A673 (cell line): ENCODE data around the gene GRHL3. TPM values are rescaled to one million over a fixed set of nuclear protein-coding genes. Genes with fewer than 3 reads are reported as not detected.

ENCODE experiments used
- BruUV-seq: library from RNA; stranded (reverse); fragments of 400-500 nt; replicated peaks from 2 replicates; lab custom pipeline; 2021; lab: Mats Ljungman, UMichigan
- CTCF ChIA-PET: fragments of 300-600 bp; sonication (Branson Sonifier 250); formaldehyde crosslinking; loops from one replicate; lab custom pipeline; 2022; ENCODE audit warnings: antibody characterized with exemption; lab: Charles Lee
- POLR2A ChIA-PET: fragments of 300-600 bp; sonication (Branson Sonifier 250); formaldehyde crosslinking; loops from one replicate; lab custom pipeline; 2022; ENCODE audit warnings: antibody characterized with exemption; ENCODE audit not compliant: low non-redundant PET; lab: Charles Lee
- DNase-seq: peaks from one replicate; pipeline ENCODE4 v3.0.0-alpha.2; 2015; ENCODE audit warnings: low spot score
- H3K27ac ChIP-seq: fragments of 200-600 bp; sonication (generic); 2 replicates; pipeline ENCODE4 v1.5.1; 2016; ENCODE audit warnings: mixed run types, low read depth, mild to moderate bottlenecking, mixed read lengths, antibody characterized with exemption, low read length; ENCODE audit not compliant: poor library complexity, severe bottlenecking
- H3K27me3 ChIP-seq: fragments of 200-600 bp; sonication (generic); replicated peaks from 2 replicates; pipeline ENCODE4 v1.6.1; 2017; ENCODE audit warnings: mixed run types, low read depth, mild to moderate bottlenecking, mixed read lengths, antibody characterized with exemption, low read length; ENCODE audit not compliant: insufficient read depth, poor library complexity
- H3K36me3 ChIP-seq: fragments of 200-600 bp; sonication (generic); 2 replicates; pipeline ENCODE4 v1.6.1; 2016; ENCODE audit warnings: mixed run types, mild to moderate bottlenecking, mixed read lengths, antibody characterized with exemption, low read length; ENCODE audit not compliant: insufficient read depth, poor library complexity, severe bottlenecking
- H3K4me1 ChIP-seq: fragments of 200-600 bp; sonication (generic); 2 replicates; pipeline ENCODE4 v1.6.1; 2017; ENCODE audit warnings: mixed run types, mild to moderate bottlenecking, mixed read lengths, antibody characterized with exemption, low read length; ENCODE audit not compliant: insufficient read depth, poor library complexity, severe bottlenecking
- H3K4me3 ChIP-seq: fragments of 200-600 bp; sonication (generic); 2 replicates; pipeline ENCODE4 v1.5.1; 2016; ENCODE audit warnings: low read depth, mixed run types, mild to moderate bottlenecking, mixed read lengths, low read length; ENCODE audit not compliant: poor library complexity, severe bottlenecking
- H3K9me3 ChIP-seq: fragments of 200-600 bp; sonication (generic); 2 replicates; pipeline ENCODE4 v1.6.1; 2016; ENCODE audit warnings: mixed run types, low read depth, mild to moderate bottlenecking, mixed read lengths, antibody characterized with exemption, low read length; ENCODE audit not compliant: poor library complexity, severe bottlenecking
- EZH2 ChIP-seq: fragments of 200-600 bp; sonication (generic); IDR thresholded peaks from 2 replicates; pipeline ENCODE4 v1.6.1; 2017; ENCODE audit warnings: borderline replicate concordance, low read depth, mild to moderate bottlenecking, mixed read lengths, antibody characterized with exemption, low read length; ENCODE audit not compliant: poor library complexity, severe bottlenecking
- intact Hi-C: fragments of 100-400 bp; cut with micrococcal nuclease; formaldehyde crosslinking; loops from one replicate; pipeline ENCODE4 v1.10.0; 2022; ENCODE audit not compliant: unreplicated experiment
- total RNA-seq: library from RNA; stranded (reverse); gene quantifications from 2 replicates; pipeline ENCODE4 v1.2.3, GENCODE V29; 2021
- TF ChIP-seq, protein P1 (sequence below): fragments of 300-800, 200-600 bp; sonication (generic); conservative IDR thresholded peaks from 2 replicates; pipeline ENCODE4 v1.5.1; 2017; ENCODE audit warnings: low read depth, mild to moderate bottlenecking, antibody characterized with exemption, low read length, moderate library complexity, mixed read lengths

Gene GRHL3
- total RNA-seq, 1 experiment from 2014 or later = not detected

GRCh38 chr1:24362396-24362795 lies 43.2 kb downstream of the GRHL3 start:
- no peaks in the 10 kb centered on the region for H3K36me3 ChIP-seq
- ChIA-PET POLR2A (no interaction called here), CTCF (no interaction called here)
- no TSS peak for BruUV-seq
- intact Hi-C loops = no loop called here
- DNase-seq = no peak
- no peaks in the 10 kb centered on the region for H3K9me3 ChIP-seq
- no peak overlapping the region for H3K4me3 ChIP-seq
- peaks cover 19% of the 10 kb centered on the region for H3K4me1 ChIP-seq
- no peaks in the 10 kb centered on the region for H3K27me3 ChIP-seq
- no peak overlapping the region for H3K27ac ChIP-seq
- TF ChIP-seq, protein P1, sequence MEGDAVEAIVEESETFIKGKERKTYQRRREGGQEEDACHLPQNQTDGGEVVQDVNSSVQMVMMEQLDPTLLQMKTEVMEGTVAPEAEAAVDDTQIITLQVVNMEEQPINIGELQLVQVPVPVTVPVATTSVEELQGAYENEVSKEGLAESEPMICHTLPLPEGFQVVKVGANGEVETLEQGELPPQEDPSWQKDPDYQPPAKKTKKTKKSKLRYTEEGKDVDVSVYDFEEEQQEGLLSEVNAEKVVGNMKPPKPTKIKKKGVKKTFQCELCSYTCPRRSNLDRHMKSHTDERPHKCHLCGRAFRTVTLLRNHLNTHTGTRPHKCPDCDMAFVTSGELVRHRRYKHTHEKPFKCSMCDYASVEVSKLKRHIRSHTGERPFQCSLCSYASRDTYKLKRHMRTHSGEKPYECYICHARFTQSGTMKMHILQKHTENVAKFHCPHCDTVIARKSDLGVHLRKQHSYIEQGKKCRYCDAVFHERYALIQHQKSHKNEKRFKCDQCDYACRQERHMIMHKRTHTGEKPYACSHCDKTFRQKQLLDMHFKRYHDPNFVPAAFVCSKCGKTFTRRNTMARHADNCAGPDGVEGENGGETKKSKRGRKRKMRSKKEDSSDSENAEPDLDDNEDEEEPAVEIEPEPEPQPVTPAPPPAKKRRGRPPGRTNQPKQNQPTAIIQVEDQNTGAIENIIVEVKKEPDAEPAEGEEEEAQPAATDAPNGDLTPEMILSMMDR = no peak
- TF ChIP-seq EZH2 = no peak

GRCh38 chr1:24362982-24363614 lies 43.9 kb downstream of the GRHL3 start:
- intact Hi-C loops = no loop called here
- no peak overlapping the region for H3K4me3 ChIP-seq
- no peaks in the 10 kb centered on the region for H3K36me3 ChIP-seq
- no TSS peak for BruUV-seq
- no peak overlapping the region for H3K27ac ChIP-seq
- CTCF ChIA-PET = no interaction called here
- no peaks in the 10 kb centered on the region for H3K27me3 ChIP-seq
- POLR2A ChIA-PET = no interaction called here
- peaks cover 19% of the 10 kb centered on the region for H3K4me1 ChIP-seq
- TF ChIP-seq, protein P1 = no peak
- H3K9me3 ChIP-seq = no peaks in the 10 kb centered on the region
- no peak for DNase-seq

- no peak for TF ChIP-seq EZH2
- TF ChIP-seq, protein P1 = no peak
- Histone ChIP-seq H3K36me3 (no peaks in the 10 kb centered on the region), H3K27ac (no peak overlapping the region), H3K4me1 (peaks cover 19% of the 10 kb centered on the region), H3K9me3 (no peaks in the 10 kb centered on the region), H3K4me3 (no peak overlapping the region), H3K27me3 (no peaks in the 10 kb centered on the region)
- ChIA-PET POLR2A (no interaction called here), CTCF (no interaction called here)
- no TSS peak for BruUV-seq
- DNase-seq = no peak
- intact Hi-C loops = no loop called here
These were observed 44.8 kb downstream of the GRHL3 start for GRCh38 chr1:24363994-24364393.
